Liver (tissue), 3 donors: ENCODE data around the gene ARFGAP1.

Source experiments
- CTCF ChIP-seq: fragments of 150-350 bp; IDR thresholded peaks from 2 replicates; pipeline ENCODE4 v1.5.1; 2017; ENCODE audit warnings: improper control_type of control experiment, low read depth, low read length; ENCODE audit not compliant: missing input control
- NR2F2 ChIP-seq: IDR thresholded peaks from 2 replicates; pipeline ENCODE4 v1.6.1; 2016; ENCODE audit warnings: antibody characterized with exemption
- RXRA ChIP-seq, 2 donors: IDR thresholded peaks; 2 replicates each; pipeline ENCODE4 v1.6.1; 2017 to 2018; ENCODE audit warnings: antibody characterized with exemption in 2 of 2, mild to moderate bottlenecking in 1 of 2
- TAF1 ChIP-seq: conservative IDR thresholded peaks from 2 replicates; pipeline ENCODE4 v1.6.1; 2016; ENCODE audit warnings: antibody characterized with exemption, mild to moderate bottlenecking
- donor health status: healthy.
- donor health status: healthy.

GRCh38 chr20:63227260-63227659 lies 45.4 kb upstream of the ARFGAP1 start:
- no peak for TF ChIP-seq NR2F2
- TF ChIP-seq CTCF = no peak
- no peak for TF ChIP-seq RXRA (IDR thresholded peaks at IDR 0.05)
- no peak for TF ChIP-seq TAF1
